Activated naive CD4-positive, alpha-beta T cell treated with Interleukin-2 at 50 U/mL for 16 hours (primary cell): ENCODE data around the gene SV2A.
"Not testable (repeated sequence)": the region's sequence is repeated elsewhere in the genome, so short reads cannot be mapped to it uniquely, and the experiment has no call there.

Experiments used
- DNase-seq: peaks from one replicate; pipeline ENCODE4 v3.0.0-alpha.2; 2020

SV2A gene

GRCh38 chr1:149917571-149918144, at the start of gene SV2A:
Gene SV2A (minus strand): TSS chr1:149917844. CDS start chr1:149913840, 4,004 bp downstream.
- peak; percentile 43 for DNase-seq

- DNase-seq = no peak
These were observed 49.4 kb upstream of the SV2A start for GRCh38 chr1:149967041-149967440.

- no peak for DNase-seq
These were observed 48.8 kb upstream of the SV2A start for GRCh38 chr1:149966405-149966804.

- DNase-seq = no peak
These were observed 47.8 kb upstream of the SV2A start for GRCh38 chr1:149965440-149965839.

GRCh38 chr1:149963358-149963757, 45.7 kb upstream of the SV2A start:
- DNase-seq = no peak

GRCh38 chr1:149962736-149963135, 45.1 kb upstream of the SV2A start:
- no peak for DNase-seq

- DNase-seq = peak; percentile 28
These were observed 44.5 kb upstream of the SV2A start for GRCh38 chr1:149962039-149962647.

- not testable (repeated sequence) for DNase-seq
These were observed 39.9 kb upstream of the SV2A start for GRCh38 chr1:149957548-149957947.

- DNase-seq = no peak
These were observed 32.3 kb upstream of the SV2A start for GRCh38 chr1:149949911-149950310.

GRCh38 chr1:149945206-149945605, 27.6 kb upstream of the SV2A start:
- DNase-seq = no peak

GRCh38 chr1:149942885-149943284, 25.2 kb upstream of the SV2A start:
- no peak for DNase-seq

- no peak for DNase-seq
These were observed 24.6 kb upstream of the SV2A start for GRCh38 chr1:149942207-149942606.

- no peak for DNase-seq
These were observed 22.8 kb upstream of the SV2A start for GRCh38 chr1:149940427-149940826.

GRCh38 chr1:149938668-149939003, 21.0 kb upstream of the SV2A start:
- DNase-seq = not testable (repeated sequence)

GRCh38 chr1:149937759-149938158, 20.1 kb upstream of the SV2A start:
- no peak for DNase-seq

GRCh38 chr1:149936992-149937705, 19.5 kb upstream of the SV2A start:
- no peak for DNase-seq

GRCh38 chr1:149936170-149936991, 18.7 kb upstream of the SV2A start, which contains the start of gene MTMR11:
Gene MTMR11 (minus strand): TSS chr1:149936879. CDS start chr1:149936647, 232 bp downstream.
- no peak for DNase-seq

GRCh38 chr1:149934356-149934755, 16.7 kb upstream of the SV2A start:
- DNase-seq = no peak

- no peak for DNase-seq
These were observed 15.6 kb upstream of the SV2A start for GRCh38 chr1:149933208-149933607.

- DNase-seq = no peak
These were observed 14.8 kb upstream of the SV2A start for GRCh38 chr1:149932474-149932873.

GRCh38 chr1:149931212-149931790, 13.7 kb upstream of the SV2A start:
- DNase-seq = no peak

- DNase-seq = no peak
These were observed 12.2 kb upstream of the SV2A start for GRCh38 chr1:149929856-149930255.

- no peak for DNase-seq
These were observed 10.7 kb upstream of the SV2A start for GRCh38 chr1:149928401-149928724.
